GM21360 (cell line): ENCODE measurements around the gene RMC1.

Source experiments
- ATAC-seq: cut with Tn5 transposase; IDR thresholded peaks from one replicate; pipeline ENCODE4 v1.9.1; 2021; ENCODE audit warnings: mild to moderate bottlenecking, moderate library complexity; ENCODE audit not compliant: unreplicated experiment

Gene RMC1

GRCh38 chr18:23580677-23581367 is 77.5 kb downstream of the RMC1 start:
- ATAC-seq, result no peak
